GM23248 (cell line): ENCODE measurements around the gene CCDC183.

Source experiments
- EZH2 ChIP-seq: fragments of 200-600 bp; sonication (generic); IDR thresholded peaks from 2 replicates; pipeline ENCODE4 v1.6.1; 2018; ENCODE audit warnings: antibody characterized with exemption, mild to moderate bottlenecking; ENCODE audit not compliant: insufficient read depth, poor library complexity, severe bottlenecking
- EZH2phosphoT487 ChIP-seq: fragments of 200-600 bp; sonication (generic); IDR thresholded peaks from 2 replicates; pipeline ENCODE4 v1.6.1; 2018; ENCODE audit warnings: antibody characterized with exemption, moderate library complexity, mild to moderate bottlenecking, low read depth; ENCODE audit not compliant: insufficient read depth

GRCh38 chr9:136823136-136824046 is 27.3 kb downstream of the CCDC183 start:
- TF ChIP-seq EZH2phosphoT487 (no peak), EZH2 (no peak)
